Measurements from ENCODE around the gene PLCB2. TPM values are rescaled to one million over a fixed set of nuclear protein-coding genes. Genes with fewer than 3 reads are reported as not detected.

Gene PLCB2
- total RNA-seq, 1 experiment from 2014 or later, result 0.92 TPM

- H3K79me2 ChIP-seq (ENCODE audit: low read depth), result no peaks in the 10 kb centered on the region
- H3F3A ChIP-seq (ENCODE audit: insufficient read depth, low read depth), result peaks cover 5% of the 10 kb centered on the region
- H3K9me3 ChIP-seq (ENCODE audit: insufficient read depth, low read depth), result no peaks in the 10 kb centered on the region
- H3K4me3 ChIP-seq, result no peak overlapping the region
- DNase-seq, result no peak
- no peak overlapping the region for H3K27ac ChIP-seq
- H3K4me2 ChIP-seq, result no peak overlapping the region
- H3K36me3 ChIP-seq (ENCODE audit: low read depth), result no peaks in the 10 kb centered on the region
- intact Hi-C loops (cut with micrococcal nuclease; ENCODE audit: unreplicated experiment), result no loop called here
- H2AFZ ChIP-seq, result no peak overlapping the region
- peaks cover 9% of the 10 kb centered on the region for H3K4me1 ChIP-seq (replicated peaks; ENCODE audit: insufficient read depth)
- ChIA-PET POLR2A (ENCODE audit: unreplicated experiment) (no interaction called here), CTCF (no interaction called here)
- TF ChIP-seq EZH2 (IDR thresholded peaks at IDR 0.05; ENCODE audit: low read depth) (no peak), CTCF (conservative IDR thresholded peaks at IDR 0.05) (no peak)
- BruUV-seq (replicated peaks), result no TSS peak
- no peaks in the 10 kb centered on the region for H3K27me3 ChIP-seq (ENCODE audit: insufficient read depth, low read depth)
- H4K20me1 ChIP-seq (ENCODE audit: insufficient read depth), result no peaks in the 10 kb centered on the region
- no peaks in the 10 kb centered on the region for H3K9me2 ChIP-seq (ENCODE audit: insufficient read depth)
These were observed 9.8 kb upstream of the PLCB2 start for GRCh38 chr15:40317580-40317979.

- intact Hi-C loops (cut with micrococcal nuclease; ENCODE audit: unreplicated experiment), result no loop called here
- no peaks in the 10 kb centered on the region for H3K79me2 ChIP-seq (ENCODE audit: low read depth)
- peaks cover 9% of the 10 kb centered on the region for H3K4me1 ChIP-seq (replicated peaks; ENCODE audit: insufficient read depth)
- no peak overlapping the region for H3K27ac ChIP-seq
- POLR2A ChIA-PET (ENCODE audit: unreplicated experiment), result interaction anchor here (0.7 kb wide), 1 partner anchor 384 kb away, joined by 6 read pairs; no protein-coding TSS in a partner anchor
- no peaks in the 10 kb centered on the region for H3K9me3 ChIP-seq (ENCODE audit: insufficient read depth, low read depth)
- no TSS peak for BruUV-seq (replicated peaks)
- H3K4me2 ChIP-seq, result no peak overlapping the region
- TF ChIP-seq EZH2 (IDR thresholded peaks at IDR 0.05; ENCODE audit: low read depth) (no peak), CTCF (conservative IDR thresholded peaks at IDR 0.05) (no peak)
- no peak overlapping the region for H2AFZ ChIP-seq
- H4K20me1 ChIP-seq (ENCODE audit: insufficient read depth), result no peaks in the 10 kb centered on the region
- no peak for DNase-seq
- no peaks in the 10 kb centered on the region for H3K27me3 ChIP-seq (ENCODE audit: insufficient read depth, low read depth)
- CTCF ChIA-PET, result no interaction called here
- no peak overlapping the region for H3K4me3 ChIP-seq
- no peaks in the 10 kb centered on the region for H3K36me3 ChIP-seq (ENCODE audit: low read depth)
- no peaks in the 10 kb centered on the region for H3K9me2 ChIP-seq (ENCODE audit: insufficient read depth)
- peaks cover 5% of the 10 kb centered on the region for H3F3A ChIP-seq (ENCODE audit: insufficient read depth, low read depth)
These were observed 9.2 kb upstream of the PLCB2 start for GRCh38 chr15:40316931-40317330.

- ChIA-PET CTCF (no interaction called here), POLR2A (ENCODE audit: unreplicated experiment) (interaction anchor here (0.6 kb wide), 1 partner anchor 24 kb away, joined by 6 read pairs; no protein-coding TSS in a partner anchor)
- Histone ChIP-seq H4K20me1 (ENCODE audit: insufficient read depth) (no peaks in the 10 kb centered on the region), H3K79me2 (ENCODE audit: low read depth) (no peaks in the 10 kb centered on the region), H3F3A (ENCODE audit: insufficient read depth, low read depth) (peaks cover 5% of the 10 kb centered on the region), H3K27me3 (ENCODE audit: insufficient read depth, low read depth) (no peaks in the 10 kb centered on the region), H3K4me1 (replicated peaks; ENCODE audit: insufficient read depth) (peaks cover 9% of the 10 kb centered on the region), H2AFZ (no peak overlapping the region), H3K36me3 (ENCODE audit: low read depth) (no peaks in the 10 kb centered on the region), H3K9me2 (ENCODE audit: insufficient read depth) (no peaks in the 10 kb centered on the region), H3K27ac (no peak overlapping the region), H3K4me3 (no peak overlapping the region), H3K4me2 (no peak overlapping the region), H3K9me3 (ENCODE audit: insufficient read depth, low read depth) (no peaks in the 10 kb centered on the region)
- intact Hi-C loops (cut with micrococcal nuclease; ENCODE audit: unreplicated experiment), result no loop called here
- no peak for DNase-seq
- TF ChIP-seq CTCF (conservative IDR thresholded peaks at IDR 0.05) (no peak), EZH2 (IDR thresholded peaks at IDR 0.05; ENCODE audit: low read depth) (no peak)
- no TSS peak for BruUV-seq (replicated peaks)
These were observed 7.1 kb upstream of the PLCB2 start for GRCh38 chr15:40314723-40315276.
